Fibroblast of mammary gland (primary cell): ENCODE results near the gene SEMA3E.
"Not testable (repeated sequence)": the region's sequence is repeated elsewhere in the genome, so short reads cannot be mapped to it uniquely, and the experiment has no call there.

Experiments
- DNase-seq: peaks from one replicate; pipeline ENCODE4 v3.0.0-alpha.2; 2010; ENCODE audit warnings: low read depth
- H3K4me3 ChIP-seq: 2 replicates; pipeline ENCODE4 v1.5.1; 2011; ENCODE audit warnings: low read depth, mild to moderate bottlenecking, low read length, moderate library complexity; ENCODE audit not compliant: control insufficient read depth
- TF ChIP-seq, protein P1 (sequence below): conservative IDR thresholded peaks from 2 replicates; pipeline ENCODE4 v1.5.1; 2011; ENCODE audit warnings: low read depth, low read length, inconsistent platforms; ENCODE audit not compliant: control insufficient read depth, insufficient read depth

Gene SEMA3E

DNA sequence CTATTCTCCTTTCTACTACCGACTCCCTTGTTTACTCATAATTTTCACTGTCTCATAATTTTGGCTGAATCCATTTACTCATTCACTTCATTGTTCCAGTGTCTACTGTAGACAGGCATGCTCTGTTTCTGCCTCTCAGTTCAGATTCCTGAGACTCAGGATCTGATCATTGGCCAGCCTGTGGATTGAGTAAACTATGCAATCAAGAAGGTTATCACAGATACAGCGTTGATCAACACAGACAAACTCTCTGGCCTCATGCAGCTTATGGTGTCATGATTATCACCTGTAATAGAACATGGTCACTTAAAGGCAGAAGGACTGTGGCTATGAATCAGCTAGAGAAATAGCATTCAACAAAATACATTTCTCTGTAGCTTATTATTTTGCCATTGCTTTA, 86.0 kb downstream of the SEMA3E start:
- no peak for DNase-seq
- TF ChIP-seq, protein P1, sequence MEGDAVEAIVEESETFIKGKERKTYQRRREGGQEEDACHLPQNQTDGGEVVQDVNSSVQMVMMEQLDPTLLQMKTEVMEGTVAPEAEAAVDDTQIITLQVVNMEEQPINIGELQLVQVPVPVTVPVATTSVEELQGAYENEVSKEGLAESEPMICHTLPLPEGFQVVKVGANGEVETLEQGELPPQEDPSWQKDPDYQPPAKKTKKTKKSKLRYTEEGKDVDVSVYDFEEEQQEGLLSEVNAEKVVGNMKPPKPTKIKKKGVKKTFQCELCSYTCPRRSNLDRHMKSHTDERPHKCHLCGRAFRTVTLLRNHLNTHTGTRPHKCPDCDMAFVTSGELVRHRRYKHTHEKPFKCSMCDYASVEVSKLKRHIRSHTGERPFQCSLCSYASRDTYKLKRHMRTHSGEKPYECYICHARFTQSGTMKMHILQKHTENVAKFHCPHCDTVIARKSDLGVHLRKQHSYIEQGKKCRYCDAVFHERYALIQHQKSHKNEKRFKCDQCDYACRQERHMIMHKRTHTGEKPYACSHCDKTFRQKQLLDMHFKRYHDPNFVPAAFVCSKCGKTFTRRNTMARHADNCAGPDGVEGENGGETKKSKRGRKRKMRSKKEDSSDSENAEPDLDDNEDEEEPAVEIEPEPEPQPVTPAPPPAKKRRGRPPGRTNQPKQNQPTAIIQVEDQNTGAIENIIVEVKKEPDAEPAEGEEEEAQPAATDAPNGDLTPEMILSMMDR: no peak
- H3K4me3 ChIP-seq: no peak overlapping the region

DNA sequence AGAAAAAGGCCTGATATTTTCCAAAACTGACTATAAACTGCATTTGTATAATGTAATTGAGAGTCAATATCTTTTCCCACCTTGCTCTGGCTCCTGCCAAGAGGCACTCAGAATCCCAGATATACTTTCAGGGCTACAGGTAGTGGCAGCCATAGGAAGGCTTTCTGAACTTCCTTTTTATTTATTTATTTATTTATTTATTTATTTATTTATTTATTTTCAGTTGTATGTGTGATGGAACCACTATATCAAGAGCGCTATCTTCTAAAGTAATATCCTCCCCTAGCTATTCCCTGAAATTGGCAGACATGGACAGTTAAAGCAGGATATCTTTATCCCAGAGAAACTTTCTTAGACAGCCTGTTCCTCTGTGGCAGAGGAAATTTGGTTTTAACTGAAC, 86.7 kb downstream of the SEMA3E start:
- no peak for DNase-seq
- TF ChIP-seq, protein P1: no peak
- no peak overlapping the region for H3K4me3 ChIP-seq

- TF ChIP-seq, protein P1: no peak
- no peak for DNase-seq
- no peak overlapping the region for H3K4me3 ChIP-seq
Observed at GRCh38 chr7:83559887-83560286, 89.1 kb downstream of the SEMA3E start.

- not testable (repeated sequence) for DNase-seq, H3K4me3 ChIP-seq
Observed at GRCh38 chr7:83552556-83552955, 96.4 kb downstream of the SEMA3E start.

GRCh38 chr7:83550100-83550499, 98.8 kb downstream of the SEMA3E start:
- H3K4me3 ChIP-seq: no peak overlapping the region
- TF ChIP-seq, protein P1: no peak
- peak; percentile 25 for DNase-seq

DNA sequence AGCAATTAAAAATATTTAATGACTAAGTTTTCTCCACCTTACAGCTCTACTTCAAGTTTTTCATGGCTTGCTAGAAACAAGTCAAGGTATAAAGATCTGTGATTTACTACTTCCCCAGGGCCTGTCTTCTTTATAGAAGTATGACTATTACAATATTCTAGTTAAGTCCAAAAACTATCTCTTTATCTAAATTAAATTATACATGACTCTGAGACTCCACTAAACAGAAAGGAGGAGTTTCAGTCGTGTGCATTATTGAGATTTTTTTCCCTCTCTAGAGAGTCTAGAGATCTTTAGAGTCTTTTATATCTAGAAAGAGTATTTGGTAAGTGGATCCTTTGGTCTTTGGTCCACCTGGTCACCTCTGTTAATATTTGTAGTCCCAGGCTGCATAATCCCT, 100.7 kb downstream of the SEMA3E start:
- DNase-seq: no peak
- TF ChIP-seq, protein P1: no peak

GRCh38 chr7:83547526-83547925, 101.4 kb downstream of the SEMA3E start:
- TF ChIP-seq, protein P1: no peak
- DNase-seq: peak; percentile 23
- no peak overlapping the region for H3K4me3 ChIP-seq

More for the DNA sequence above, 100.7 kb downstream of the SEMA3E start:
- H3K4me3 ChIP-seq: no peak overlapping the region
